K562 (cell line): ENCODE data around the gene ARHGAP32. TPM values are rescaled to one million over a fixed set of nuclear protein-coding genes. Genes with fewer than 3 reads are reported as not detected.

Experiments used
- ATAC-seq: fragments of 200-7000 bp; cut with Tn5 transposase; 3 replicates; pipeline ENCODE4 v1.9.1; 2020; ENCODE audit warnings: moderate library complexity
- BruUV-seq: library from RNA; stranded (reverse); fragments of 400-500 nt; replicated peaks from 2 replicates; lab custom pipeline; 2021; lab: Mats Ljungman, UMichigan
- CTCF ChIA-PET: fragments of 300-600 bp; formaldehyde crosslinking; extraction: SDS; loops from one replicate; lab custom pipeline; 2021; ENCODE audit warnings: low intra/inter-chr PET ratio; lab: Yijun Ruan, JAX
- POLR2A ChIA-PET: fragments of 300-600, 350-650 bp; sonication (Branson Sonifier 250); formaldehyde crosslinking; extraction: SDS; loops from one replicate; lab custom pipeline; 2021; ENCODE audit warnings: antibody characterized with exemption, inconsistent platforms; lab: Yijun Ruan, JAX
- DNase-seq, 4 experiments: peaks; one replicate each; pipeline versions ENCODE4 v3.0.0 to v3.0.0-alpha.2; 2011 to 2018; ENCODE audit warnings: low spot score in 3 of 4, mixed read lengths in 3 of 4; ENCODE audit errors: extremely low read depth in 1 of 4
- FAIRE-seq: peaks from 2 replicates; lab custom pipeline; 2011; peaks lifted over from hg19 to GRCh38; lab: Jason Lieb, UNC
- H2AFZ ChIP-seq: 2 replicates; pipeline ENCODE4 v1.6.0; 2011; ENCODE audit warnings: low read depth, low read length, control low read depth, inconsistent platforms
- H3K27ac ChIP-seq: fragments of 200-600 bp; 3 replicates; pipeline ENCODE4 v1.8.0; 2011; ENCODE audit warnings: low read depth, mild to moderate bottlenecking, control low read depth, inconsistent platforms, low read length, moderate library complexity, mixed read lengths; ENCODE audit errors: extremely low read depth
- H3K27me3 ChIP-seq, 2 experiments: fragments of 300-600 bp in 1 of 2; 2 replicates in 1 of 2; 3 replicates in 1 of 2; pipeline versions ENCODE4 v1.6.0 to v1.8.0; 2011; ENCODE audit warnings: inconsistent platforms in 2 of 2, low read length in 2 of 2, mild to moderate bottlenecking in 1 of 2, mixed read lengths in 1 of 2, moderate library complexity in 1 of 2; ENCODE audit not compliant: control insufficient read depth in 2 of 2, insufficient read depth in 2 of 2
- H3K36me3 ChIP-seq: fragments of 300-600 bp; 3 replicates; pipeline ENCODE4 v1.8.0; 2011; ENCODE audit warnings: mild to moderate bottlenecking, low read length, inconsistent platforms; ENCODE audit not compliant: control insufficient read depth, insufficient read depth
- H3K4me1 ChIP-seq, 2 experiments: fragments of 200-600 bp in 1 of 2; replicated peaks in 1 of 2; 2 replicates in 1 of 2; 3 replicates in 1 of 2; pipeline versions ENCODE4 v1.5.1 to v1.8.0; 2011; ENCODE audit warnings: inconsistent platforms in 2 of 2, low read length in 2 of 2, mild to moderate bottlenecking in 1 of 2, mixed read lengths in 1 of 2, moderate library complexity in 1 of 2; ENCODE audit not compliant: control insufficient read depth in 2 of 2, insufficient read depth in 2 of 2
- H3K4me2 ChIP-seq: 2 replicates; pipeline ENCODE4 v1.6.1; 2011; ENCODE audit warnings: low read length, control low read depth, inconsistent platforms, mixed read lengths; ENCODE audit not compliant: insufficient read depth
- H3K4me3 ChIP-seq: fragments of 200-600 bp; sonication (generic), shearing (Covaris generic); 2 replicates; pipeline ENCODE4 v1.5.1; 2016; ENCODE audit warnings: control low read depth, inconsistent platforms
- H3K79me2 ChIP-seq: fragments of 200-600 bp; 3 replicates; pipeline ENCODE4 v1.8.0; 2011; ENCODE audit warnings: low read length, inconsistent platforms; ENCODE audit not compliant: control insufficient read depth, insufficient read depth
- H3K9ac ChIP-seq, 2 experiments: 2 replicates each; pipeline versions ENCODE4 v1.6.0 to v1.6.1; 2011; ENCODE audit warnings: low read depth in 2 of 2, low read length in 2 of 2, control low read depth in 1 of 2, inconsistent platforms in 1 of 2, mild to moderate bottlenecking in 1 of 2, mixed read lengths in 1 of 2; ENCODE audit not compliant: insufficient read depth in 1 of 2
- H3K9me1 ChIP-seq: one replicate; pipeline ENCODE4 v1.6.0; 2011; ENCODE audit warnings: inconsistent platforms, mild to moderate bottlenecking, low read length, moderate library complexity; ENCODE audit not compliant: control insufficient read depth, insufficient read depth
- H3K9me3 ChIP-seq: replicated peaks from 2 replicates; pipeline ENCODE4 v1.5.1; 2011; ENCODE audit warnings: low read depth, low read length, inconsistent platforms; ENCODE audit not compliant: control insufficient read depth, insufficient read depth
- H4K20me1 ChIP-seq: replicated peaks from 2 replicates; pipeline ENCODE4 v1.6.1; 2011; ENCODE audit warnings: low read length, inconsistent platforms, mixed read lengths; ENCODE audit not compliant: control insufficient read depth, insufficient read depth
- CHD2 ChIP-seq: IDR thresholded peaks from 2 replicates; pipeline ENCODE4 v1.6.1; 2011; ENCODE audit warnings: low read depth, low read length
- EHMT2 ChIP-seq: fragments of 450-650 bp; IDR thresholded peaks from 2 replicates; pipeline ENCODE4 v1.6.1; 2018; ENCODE audit warnings: antibody characterized with exemption
- FOXJ2 ChIP-seq: fragments of 200-800 bp; sonication (Bioruptor generic); IDR thresholded peaks from 2 replicates; pipeline ENCODE4 v1.6.1; 2016; ENCODE audit warnings: missing genetic modification characterization, missing compliant biosample characterization
- PRPF4 ChIP-seq: fragments of 200-400 bp; formaldehyde crosslinking; IDR thresholded peaks from one replicate; pipeline ENCODE4 v1.6.1; 2017; ENCODE audit warnings: low read length, low read depth, mild to moderate bottlenecking; ENCODE audit not compliant: insufficient read depth, poor library complexity, severe bottlenecking
- RBM34 ChIP-seq: fragments of 200-400 bp; formaldehyde crosslinking; IDR thresholded peaks from 2 replicates; pipeline ENCODE4 v1.6.1; 2018; ENCODE audit warnings: low read length, borderline replicate concordance; ENCODE audit not compliant: insufficient read depth
- ZNF224 ChIP-seq: sonication (generic); formaldehyde crosslinking; IDR thresholded peaks from 2 replicates; pipeline ENCODE4 v1.8.0; 2022; ENCODE audit warnings: mild to moderate bottlenecking, missing genetic modification reagents
- WGBS: fragments of 100-300 bp; shearing (Covaris generic); methylation state at CpG from one replicate; pipeline ENCODE4 v1.1.6; 2016; ENCODE audit warnings: low coverage, mixed read lengths; ENCODE audit not compliant: insufficient coverage; ENCODE audit errors: missing lambda C conversion rate; 5-methylcytosine and 5-hydroxymethylcytosine counted together
- in situ Hi-C: fragments of 300-500 bp; cut with MboI; formaldehyde crosslinking; loops from 4 replicates; pipeline ENCODE4 v1.15.0; 2018; ENCODE audit warnings: inconsistent platforms, mixed read lengths
- intact Hi-C: fragments of 100-400 bp; cut with micrococcal nuclease; formaldehyde crosslinking; loops from 2 replicates; pipeline ENCODE4 v1.14.2; 2022
- polyA plus RNA-seq, 8 experiments: library from polyadenylated mRNA; depleted of rRNA in 4 of 8; stranded (reverse) in 5 of 8; unstranded in 3 of 8; fragments of >200 nt; fragmentation: Nextera tagmentation in 2 of 8; fragmentation: Illumina TruSeq in 1 of 8; extraction: Ambion mirVana in 2 of 8; extraction: Trizol in 1 of 8; gene quantifications; 2 replicates each; pipeline versions ENCODE4 v1.2.1 to v1.2.3, GENCODE V29; 2011 to 2014; ENCODE audit warnings: inconsistent platforms in 1 of 8, missing spikeins in 1 of 8
- total RNA-seq, 7 experiments: library from RNA; depleted of rRNA in 6 of 7; stranded (reverse); fragments of >200 nt in 6 of 7; fragmentation: Illumina TruSeq in 2 of 7; extraction: Trizol in 2 of 7; gene quantifications; 2 replicates each; pipeline versions ENCODE4 v1.2.1 to v1.2.3, GENCODE V29; 2011 to 2021; ENCODE audit warnings: low replicate concordance in 1 of 7
- TF ChIP-seq, protein P1 (sequence below): fragments of 450-650 bp; IDR thresholded peaks from 2 replicates; pipeline ENCODE4 v1.7.0; 2016; ENCODE audit warnings: borderline replicate concordance

ARHGAP32 gene
- total and polyA plus RNA-seq, 9 of the 15 experiments (the other 6 are each of a cell fraction or from before 2014, with no cell fraction given), result 0.18 TPM; not detected in 8

DNA sequence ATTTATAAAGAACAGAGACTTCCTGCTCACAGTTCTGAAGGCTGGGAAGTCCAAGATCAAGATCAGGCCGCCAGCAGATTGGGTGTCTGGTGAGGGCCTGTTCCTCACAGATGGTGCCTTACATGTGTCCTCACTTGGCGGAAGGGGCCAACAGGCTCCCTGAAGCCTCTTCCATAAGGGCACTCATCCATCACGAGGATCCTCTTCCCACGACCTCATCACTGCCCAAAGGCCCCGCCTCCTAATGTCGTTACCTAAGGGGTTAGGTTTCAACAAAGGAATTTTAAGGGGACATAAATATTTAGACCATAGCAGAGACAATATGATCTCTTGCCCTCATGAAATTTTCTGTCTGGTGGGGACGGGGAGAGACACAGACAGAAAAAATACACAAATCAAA, 268.0 kb downstream of the ARHGAP32 start:
- Histone ChIP-seq H3K4me3 (no peak overlapping the region), H3K79me2 (no peaks in the 10 kb centered on the region), H3K27ac (no peak overlapping the region), H2AFZ (no peak overlapping the region), H3K4me2 (no peak overlapping the region), H3K36me3 (no peaks in the 10 kb centered on the region), H3K9me1 (no peaks in the 10 kb centered on the region), H3K9ac (no peak overlapping the region), H3K9me3 (no peaks in the 10 kb centered on the region)
- in situ Hi-C loops, result no loop called here
- ChIA-PET CTCF (no interaction called here), POLR2A (no interaction called here)
- ATAC-seq, result no peak
- 0% methylated on average over 7 of the region's 7 CpGs for WGBS
- intact Hi-C loops, result no loop called here
- BruUV-seq, result no TSS peak
- no peak for TF ChIP-seq PRPF4
- TF ChIP-seq EHMT2, result no peak
- no peak for TF ChIP-seq RBM34
- no peak for TF ChIP-seq ZNF224 (CRISPR knock-in tag)
- no peak for TF ChIP-seq CHD2
- TF ChIP-seq, protein P1, sequence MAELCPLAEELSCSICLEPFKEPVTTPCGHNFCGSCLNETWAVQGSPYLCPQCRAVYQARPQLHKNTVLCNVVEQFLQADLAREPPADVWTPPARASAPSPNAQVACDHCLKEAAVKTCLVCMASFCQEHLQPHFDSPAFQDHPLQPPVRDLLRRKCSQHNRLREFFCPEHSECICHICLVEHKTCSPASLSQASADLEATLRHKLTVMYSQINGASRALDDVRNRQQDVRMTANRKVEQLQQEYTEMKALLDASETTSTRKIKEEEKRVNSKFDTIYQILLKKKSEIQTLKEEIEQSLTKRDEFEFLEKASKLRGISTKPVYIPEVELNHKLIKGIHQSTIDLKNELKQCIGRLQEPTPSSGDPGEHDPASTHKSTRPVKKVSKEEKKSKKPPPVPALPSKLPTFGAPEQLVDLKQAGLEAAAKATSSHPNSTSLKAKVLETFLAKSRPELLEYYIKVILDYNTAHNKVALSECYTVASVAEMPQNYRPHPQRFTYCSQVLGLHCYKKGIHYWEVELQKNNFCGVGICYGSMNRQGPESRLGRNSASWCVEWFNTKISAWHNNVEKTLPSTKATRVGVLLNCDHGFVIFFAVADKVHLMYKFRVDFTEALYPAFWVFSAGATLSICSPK, result no peak
- TF ChIP-seq FOXJ2 (tag), result no peak
- TF ChIP-seq, all 486 proteins: peak for 0
- H3K27me3 ChIP-seq, result peaks cover 0 to 22% of the 10 kb centered on the region in 2 experiments; a peak in 3 of 5 replicates
- H4K20me1 ChIP-seq, result no peaks in the 10 kb centered on the region
- FAIRE-seq (no peak), DNase-seq (no peak)
- H3K4me1 ChIP-seq, result no peaks in the 10 kb centered on the region
